ENCODE data around the gene SHANK2.
A peak's percentile ranks its signal among the peaks of the same experiment; 100 is the strongest.

The SHANK2 gene

DNA sequence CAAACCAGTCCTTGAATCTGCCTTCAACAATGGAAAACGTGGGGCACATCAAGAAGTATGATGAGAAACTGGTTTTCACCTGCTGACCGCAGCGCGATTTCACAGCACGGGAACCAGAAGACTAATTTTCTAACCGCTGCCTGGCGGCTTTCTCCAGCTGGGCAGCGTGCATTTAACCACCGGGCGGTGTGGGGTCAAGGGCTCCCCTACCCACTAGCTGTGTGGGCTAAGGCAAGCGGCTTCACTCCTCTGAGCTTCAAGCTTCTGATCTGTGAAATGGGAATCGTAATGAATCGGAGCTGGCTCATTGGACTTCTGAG lies 4.2 kb downstream of the SHANK2 start:
- peak overlapping the region; percentile 99 for H3K27ac ChIP-seq
- TF ChIP-seq CTCF (conservative IDR thresholded peaks at IDR 0.05) = no peak

DNA sequence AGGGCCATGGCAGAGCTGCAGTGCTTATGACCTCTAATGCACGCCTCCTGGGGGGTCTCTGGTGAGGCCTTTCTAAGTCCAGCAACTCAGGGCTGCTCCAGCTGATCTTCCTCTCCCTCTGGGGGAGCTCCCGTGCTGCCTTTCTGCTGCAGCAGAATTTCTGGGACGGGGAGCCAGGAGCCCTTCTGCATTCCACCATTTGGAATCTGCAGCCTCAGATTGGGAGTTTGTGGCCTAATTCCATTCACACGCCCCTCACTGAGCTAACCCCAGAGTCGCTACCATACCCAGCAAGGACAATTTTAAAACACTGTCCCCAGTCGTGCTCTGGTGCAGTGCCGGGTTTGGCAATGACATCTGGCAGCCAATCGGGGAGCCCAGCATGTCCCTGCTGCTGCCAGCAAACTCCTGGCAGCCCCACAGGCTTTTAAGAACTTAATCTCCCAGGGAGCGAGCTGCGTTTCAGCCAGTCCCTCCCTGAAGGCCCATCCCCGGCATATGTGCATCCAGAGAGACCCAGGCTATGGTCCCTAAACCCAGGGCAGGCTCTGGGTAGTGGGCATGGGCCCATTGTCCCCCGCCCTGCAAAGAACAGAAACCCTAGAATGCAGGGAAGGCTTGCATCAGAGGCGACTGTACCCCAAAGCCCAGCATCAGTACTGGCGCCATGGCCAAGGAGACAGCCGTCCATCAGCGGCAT lies 4.7 kb downstream of the SHANK2 start:
- peak overlapping the region; percentile 99 for H3K27ac ChIP-seq
- TF ChIP-seq CTCF (conservative IDR thresholded peaks at IDR 0.05) = no peak

GRCh38 chr11:71246559-71246958 lies 5.8 kb downstream of the SHANK2 start:
- TF ChIP-seq CTCF (conservative IDR thresholded peaks at IDR 0.05) = no peak
- peak overlapping the region; percentile 99; the same call in 1 of the 2 replicates for H3K27ac ChIP-seq

GRCh38 chr11:71245601-71246391 lies 6.6 kb downstream of the SHANK2 start:
- H3K27ac ChIP-seq = peak overlapping the region; percentile 99; the same call in 1 of the 2 replicates

GRCh38 chr11:71244116-71244810 lies 8.1 kb downstream of the SHANK2 start:
- TF ChIP-seq CTCF (conservative IDR thresholded peaks at IDR 0.05) = no peak
- peak overlapping the region; percentile 76 for H3K27ac ChIP-seq

More at GRCh38 chr11:71245601-71246391, 6.6 kb downstream of the SHANK2 start:
- TF ChIP-seq CTCF (conservative IDR thresholded peaks at IDR 0.05) = no peak

GRCh38 chr11:71242391-71242790 lies 10.0 kb downstream of the SHANK2 start:
- peak overlapping the region; percentile 76 for H3K27ac ChIP-seq

More at GRCh38 chr11:71242391-71242790, 10.0 kb downstream of the SHANK2 start:
- TF ChIP-seq CTCF (conservative IDR thresholded peaks at IDR 0.05) = no peak
